Nephron progenitor cell (in vitro differentiated cells): ENCODE measurements around the gene HIP1.

Experiments used
- DNase-seq: peaks from one replicate; pipeline ENCODE4 v3.0.0; 2021
- H3K27ac Mint-ChIP-seq: 2 replicates; pipeline ENCODE4 v1.8.0; 2021; ENCODE audit warnings: mild to moderate bottlenecking, moderate library complexity, mixed read lengths
- H3K27me3 Mint-ChIP-seq: 2 replicates; pipeline ENCODE4 v1.8.0; 2021; ENCODE audit warnings: mild to moderate bottlenecking, low read depth, mixed read lengths; ENCODE audit not compliant: poor library complexity
- H3K36me3 Mint-ChIP-seq: 2 replicates; pipeline ENCODE4 v1.8.0; 2021; ENCODE audit warnings: low read depth, mixed read lengths
- H3K4me1 Mint-ChIP-seq: 2 replicates; pipeline ENCODE4 v1.8.0; 2021; ENCODE audit warnings: mixed read lengths
- H3K4me3 Mint-ChIP-seq: 2 replicates; pipeline ENCODE4 v1.8.0; 2021; ENCODE audit warnings: mild to moderate bottlenecking, moderate library complexity, mixed read lengths
- H3K9me3 Mint-ChIP-seq: 2 replicates; pipeline ENCODE4 v1.8.0; 2021; ENCODE audit warnings: mild to moderate bottlenecking, moderate library complexity, mixed read lengths
- TF ChIP-seq, protein P1 (sequence below): fragments of 200-600 bp; sonication (generic); IDR thresholded peaks from 2 replicates; pipeline ENCODE4 v1.5.0; 2021; ENCODE audit warnings: antibody characterized with exemption

The HIP1 gene

DNA sequence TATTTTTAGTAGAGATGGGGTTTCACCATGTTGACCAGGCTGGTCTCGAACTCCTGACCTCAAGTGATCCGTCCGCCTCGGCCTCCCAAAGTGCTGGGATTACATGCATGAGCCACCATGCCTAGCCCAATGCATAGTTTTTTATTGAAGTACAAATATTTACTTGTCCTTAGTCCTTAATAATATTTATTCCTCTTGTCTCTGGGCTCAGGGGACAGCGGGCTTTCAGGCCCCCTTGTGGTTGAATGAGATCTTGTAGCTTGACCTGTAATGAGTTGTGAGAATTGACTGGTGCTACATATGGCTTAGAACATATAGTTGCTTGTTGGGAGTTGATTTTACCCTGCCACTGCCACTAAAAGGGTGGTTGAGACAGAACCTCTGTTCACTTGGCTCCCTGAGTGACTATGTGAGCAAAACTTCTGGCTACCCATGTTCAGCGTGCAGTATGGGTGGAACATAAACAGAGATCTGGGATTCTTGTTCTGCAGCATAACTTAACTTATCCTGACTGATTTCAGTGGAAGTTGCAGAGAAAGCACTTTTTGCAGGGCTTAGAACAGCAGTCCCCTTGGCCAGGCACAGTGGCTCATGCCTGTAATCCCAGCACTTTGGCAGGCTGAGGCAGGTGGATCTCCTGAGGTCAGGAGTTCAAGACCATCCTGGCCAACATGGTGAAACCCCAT, 18.4 kb upstream of the HIP1 start:
- TF ChIP-seq, protein P1, sequence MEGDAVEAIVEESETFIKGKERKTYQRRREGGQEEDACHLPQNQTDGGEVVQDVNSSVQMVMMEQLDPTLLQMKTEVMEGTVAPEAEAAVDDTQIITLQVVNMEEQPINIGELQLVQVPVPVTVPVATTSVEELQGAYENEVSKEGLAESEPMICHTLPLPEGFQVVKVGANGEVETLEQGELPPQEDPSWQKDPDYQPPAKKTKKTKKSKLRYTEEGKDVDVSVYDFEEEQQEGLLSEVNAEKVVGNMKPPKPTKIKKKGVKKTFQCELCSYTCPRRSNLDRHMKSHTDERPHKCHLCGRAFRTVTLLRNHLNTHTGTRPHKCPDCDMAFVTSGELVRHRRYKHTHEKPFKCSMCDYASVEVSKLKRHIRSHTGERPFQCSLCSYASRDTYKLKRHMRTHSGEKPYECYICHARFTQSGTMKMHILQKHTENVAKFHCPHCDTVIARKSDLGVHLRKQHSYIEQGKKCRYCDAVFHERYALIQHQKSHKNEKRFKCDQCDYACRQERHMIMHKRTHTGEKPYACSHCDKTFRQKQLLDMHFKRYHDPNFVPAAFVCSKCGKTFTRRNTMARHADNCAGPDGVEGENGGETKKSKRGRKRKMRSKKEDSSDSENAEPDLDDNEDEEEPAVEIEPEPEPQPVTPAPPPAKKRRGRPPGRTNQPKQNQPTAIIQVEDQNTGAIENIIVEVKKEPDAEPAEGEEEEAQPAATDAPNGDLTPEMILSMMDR = no peak
- no peak overlapping the region for H3K4me3 Mint-ChIP-seq
- peaks cover 27% of the 10 kb centered on the region for H3K4me1 Mint-ChIP-seq
- no peaks in the 10 kb centered on the region for H3K36me3 Mint-ChIP-seq
- DNase-seq = no peak
- H3K27ac Mint-ChIP-seq = no peak overlapping the region
- peaks cover 5% of the 10 kb centered on the region for H3K27me3 Mint-ChIP-seq
- no peaks in the 10 kb centered on the region for H3K9me3 Mint-ChIP-seq

DNA sequence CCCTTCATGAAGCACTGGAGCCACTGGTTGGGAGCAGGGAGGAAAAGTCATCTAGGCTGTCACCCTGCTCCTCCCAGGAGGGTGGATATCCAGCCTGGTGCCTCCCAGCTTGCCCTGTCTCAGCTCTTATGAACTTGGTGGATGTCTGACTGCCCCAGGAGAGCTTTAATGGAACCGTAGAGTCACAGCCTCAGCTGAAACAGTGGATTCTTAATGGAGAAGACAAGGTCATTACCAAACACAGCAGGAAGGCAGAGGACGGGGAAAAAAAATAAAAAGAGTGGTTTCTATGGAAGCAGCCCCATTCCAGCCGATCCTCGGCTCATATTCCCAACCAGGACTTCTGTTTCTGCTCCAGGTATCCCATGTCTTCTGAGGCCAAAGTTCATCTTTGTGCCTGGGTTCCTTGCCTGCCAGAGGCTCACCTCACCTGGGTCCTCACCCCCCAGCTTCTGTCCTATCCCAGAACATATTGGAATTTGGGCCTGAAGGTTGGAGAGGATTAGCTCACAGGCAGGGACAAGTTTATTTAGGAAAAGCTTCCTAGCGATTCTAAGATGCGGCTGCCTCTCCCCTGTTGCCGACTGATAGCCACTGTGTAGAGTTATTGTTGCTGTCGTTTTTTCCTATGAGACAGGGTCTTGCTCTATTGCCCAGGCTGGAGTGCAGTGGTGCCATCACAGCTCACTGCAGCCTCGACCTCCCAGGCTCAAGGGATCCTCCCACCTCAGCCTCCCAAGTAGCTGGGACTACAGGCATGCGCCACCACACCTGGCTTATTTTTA, 17.7 kb upstream of the HIP1 start:
- TF ChIP-seq, protein P1 = no peak
- H3K27me3 Mint-ChIP-seq = peaks cover 5% of the 10 kb centered on the region
- H3K9me3 Mint-ChIP-seq = no peaks in the 10 kb centered on the region
- H3K4me1 Mint-ChIP-seq = peaks cover 25% of the 10 kb centered on the region
- no peak for DNase-seq
- peak overlapping the region; percentile 45 for H3K27ac Mint-ChIP-seq
- H3K36me3 Mint-ChIP-seq = no peaks in the 10 kb centered on the region
- no peak overlapping the region for H3K4me3 Mint-ChIP-seq

DNA sequence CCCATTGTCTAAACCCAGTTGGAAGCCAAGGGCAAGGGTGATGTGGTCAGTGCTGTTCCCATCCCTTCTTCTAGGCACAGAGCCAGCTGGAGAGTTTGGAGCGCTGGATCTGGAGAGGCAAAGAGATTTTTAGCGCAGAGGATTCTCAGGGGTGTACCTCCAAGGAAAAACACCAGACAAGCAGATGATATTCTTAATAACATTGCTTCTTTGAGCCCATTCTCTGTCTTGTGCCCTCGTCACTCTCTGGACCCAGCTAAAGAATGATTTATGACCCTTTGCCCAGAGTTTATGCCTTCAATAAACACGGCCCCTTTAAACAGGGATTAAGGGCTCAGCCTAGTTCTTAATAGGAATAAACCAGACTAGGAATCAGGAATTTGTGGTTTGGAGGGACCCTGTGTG, 4.7 kb upstream of the HIP1 start:
- Mint-ChIP-seq H3K36me3 (no peaks in the 10 kb centered on the region), H3K4me3 (no peak overlapping the region), H3K4me1 (peaks cover 35% of the 10 kb centered on the region), H3K9me3 (peaks cover 3% of the 10 kb centered on the region), H3K27me3 (peaks cover 15% of the 10 kb centered on the region), H3K27ac (no peak overlapping the region)
- TF ChIP-seq, protein P1 = no peak
- no peak for DNase-seq

DNA sequence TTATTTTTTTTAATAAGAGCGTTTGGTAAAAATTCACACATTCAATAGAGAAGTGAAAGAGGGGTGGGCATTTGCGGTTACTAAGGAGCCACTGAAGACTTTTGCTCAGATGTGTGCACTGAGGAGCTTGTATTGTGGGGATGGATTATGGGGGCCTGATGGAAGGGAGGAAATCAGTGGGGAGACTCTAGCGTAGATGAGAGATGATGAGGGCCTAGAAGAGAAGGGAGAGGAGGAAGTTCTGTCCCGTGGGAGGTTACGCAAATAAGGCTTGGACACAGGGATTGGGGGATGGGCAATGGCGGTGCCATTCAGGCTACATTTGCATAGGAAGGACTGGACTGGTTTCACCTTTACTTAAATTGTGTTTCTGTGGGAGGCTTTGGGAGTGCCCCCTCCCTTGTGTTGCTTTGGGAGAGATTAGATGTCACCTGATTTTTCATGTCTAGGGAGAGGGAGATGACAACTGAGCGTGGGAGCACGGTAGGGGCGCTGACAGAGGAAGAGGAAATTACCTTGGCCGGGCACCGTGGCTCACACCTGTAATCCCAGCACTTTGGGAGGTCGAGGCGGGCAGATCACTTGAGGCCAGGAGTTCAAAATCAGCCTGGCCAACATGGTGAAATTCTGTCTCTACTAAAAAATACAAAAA, 2.2 kb upstream of the HIP1 start:
- H3K36me3 Mint-ChIP-seq = no peaks in the 10 kb centered on the region
- TF ChIP-seq, protein P1 = no peak
- H3K27me3 Mint-ChIP-seq = peaks cover 40% of the 10 kb centered on the region
- peaks cover 3% of the 10 kb centered on the region for H3K9me3 Mint-ChIP-seq
- H3K4me1 Mint-ChIP-seq = peaks cover 53% of the 10 kb centered on the region
- peak; percentile 52 for DNase-seq
- peak overlapping the region; percentile 50 for H3K4me3 Mint-ChIP-seq
- H3K27ac Mint-ChIP-seq = peak overlapping the region; percentile 9

DNA sequence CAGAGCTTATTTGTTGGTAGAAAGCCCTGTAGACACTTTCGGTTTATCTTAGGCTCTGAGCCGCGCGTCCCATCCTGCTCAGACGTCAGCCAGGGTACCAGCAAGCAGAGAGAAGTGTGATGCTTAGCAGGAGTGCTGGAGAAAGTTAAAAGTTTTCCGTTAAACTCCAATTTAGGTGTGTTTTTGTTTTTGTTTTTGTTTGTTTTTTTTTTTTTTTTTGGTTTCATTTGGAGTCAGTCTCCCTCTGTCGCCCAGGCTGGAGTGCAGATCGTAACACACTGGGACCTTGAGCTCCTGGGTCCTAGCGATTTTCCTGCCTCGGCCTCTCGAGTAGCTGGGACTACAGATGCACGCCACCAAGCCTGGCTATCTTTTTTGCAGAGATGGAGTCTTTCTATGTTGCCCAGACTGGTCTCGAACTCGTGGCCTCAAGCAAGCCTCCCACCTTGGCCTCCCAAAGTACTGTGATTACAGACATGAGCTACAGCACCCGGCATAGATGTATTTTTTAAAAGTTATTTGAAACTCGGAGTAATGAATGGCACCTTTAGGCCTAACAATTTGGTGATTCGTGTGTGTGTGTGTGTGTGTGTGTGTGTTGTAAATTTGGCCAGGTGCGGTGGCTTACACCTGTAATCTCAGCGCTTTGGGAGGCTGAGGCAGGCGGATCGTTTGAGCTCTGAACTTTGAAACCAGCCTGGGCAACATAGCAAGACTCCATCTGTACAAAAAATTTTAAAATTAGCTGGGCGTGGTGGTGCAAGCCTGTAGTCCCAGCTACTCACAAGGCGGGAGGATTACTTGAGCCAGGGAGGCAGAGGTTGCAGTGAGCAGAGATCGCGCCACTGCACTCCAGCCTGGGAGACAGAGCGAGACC, 1.3 kb upstream of the HIP1 start:
- TF ChIP-seq, protein P1 = no peak
- Mint-ChIP-seq H3K9me3 (peaks cover 3% of the 10 kb centered on the region), H3K36me3 (no peaks in the 10 kb centered on the region), H3K27me3 (peaks cover 41% of the 10 kb centered on the region), H3K27ac (peak overlapping the region; percentile 63), H3K4me3 (peak overlapping the region; percentile 93), H3K4me1 (peaks cover 62% of the 10 kb centered on the region)
- DNase-seq = no peak
